Psoas muscle (tissue), 8 donors: ENCODE data around the gene UCHL3. TPM values are rescaled to one million over a fixed set of nuclear protein-coding genes. Genes with fewer than 3 reads are reported as not detected.

Source experiments
- ATAC-seq, 4 donors: fragments of 200-7000 bp; cut with Tn5 transposase; one replicate each; pipeline ENCODE4 v1.9.1; 2020; ENCODE audit warnings: moderate library complexity in 3 of 4, mild to moderate bottlenecking in 2 of 4
- DNase-seq, 2 donors: peaks; one replicate each; pipeline ENCODE4 v3.0.0-alpha.2; 2020
- H3K27ac ChIP-seq: fragments of 200-600 bp; one replicate; pipeline ENCODE4 v1.8.0; 2022
- H3K27me3 ChIP-seq, 3 donors: fragments of 200-600 bp in 1 of 3; one replicate each; pipeline versions ENCODE4 v1.6.1 to v1.8.0; 2013 to 2022; ENCODE audit warnings: low read length in 2 of 3, mild to moderate bottlenecking in 2 of 3, moderate library complexity in 1 of 3; ENCODE audit not compliant: insufficient read depth in 3 of 3
- H3K36me3 ChIP-seq, 2 donors: fragments of 200-600 bp in 1 of 2; one replicate each; pipeline versions ENCODE4 v1.6.1 to v1.8.0; 2013 to 2022; ENCODE audit warnings: low read depth in 1 of 2, mild to moderate bottlenecking in 1 of 2, moderate library complexity in 1 of 2; ENCODE audit not compliant: insufficient read depth in 1 of 2
- H3K4me1 ChIP-seq: fragments of 200-600 bp; one replicate; pipeline ENCODE4 v1.8.0; 2022
- H3K4me3 ChIP-seq: fragments of 200-600 bp; one replicate; pipeline ENCODE4 v1.8.0; 2022; ENCODE audit warnings: mild to moderate bottlenecking
- H3K9me3 ChIP-seq: fragments of 200-600 bp; one replicate; pipeline ENCODE4 v1.8.0; 2022
- WGBS, 3 donors: extraction: QIAGEN DNeasy Blood & Tissue Kit; methylation state at CpG; one replicate each; pipeline versions ENCODE4 v1.1.6 to v1.1.7; 2013; 5-methylcytosine and 5-hydroxymethylcytosine counted together
- intact Hi-C, 2 donors: fragments of 100-400 bp; cut with DNase I; formaldehyde crosslinking; loops; one replicate each; pipeline versions ENCODE4 v1.11.0 to v1.14.2; 2022
- polyA plus RNA-seq, 3 donors: library from polyadenylated mRNA; stranded (reverse); fragments of 200-250 nt; gene quantifications; one replicate each; pipeline ENCODE4 v1.2.3, GENCODE V29; 2013
- total RNA-seq, 4 donors: library from RNA; stranded (reverse); fragmentation: NEBNext Ultra II Directional in 2 of 4; extraction: Animal tissue kit (Norgen Biotek cat#: 25700) in 2 of 4; gene quantifications; one replicate each; pipeline versions ENCODE4 v1.2.1 to v1.2.4, GENCODE V29; 2021 to 2023
- TF ChIP-seq, protein P1 (sequence below): fragments of 200-600 bp; IDR thresholded peaks from one replicate; pipeline ENCODE4 v1.8.0; 2022; ENCODE audit warnings: antibody characterized with exemption
- donor health status: healthy with polysubstance abuse.
- donor health status: DM: no; HTN: no; CAD: no; lungs with moderate emphysema.
- donor health status: Bipolar disorder and iron deficiency.
- donor health status: healthy.
- donor health status: DM: yes; HTN: yes; CAD: no.
- donor health status: DM: no; HTN: no; CAD: no.
- donor health status: DM: no; HTN: no; CAD: no.
- donor health status: DM: yes; HTN: yes; CAD: no.

Gene UCHL3
- total and polyA plus RNA-seq, 7 donors = 33.8 to 96.5 (median 52.3) TPM

GRCh38 chr13:75607447-75607846 is 57.9 kb downstream of the UCHL3 start:
- TF ChIP-seq, protein P1, sequence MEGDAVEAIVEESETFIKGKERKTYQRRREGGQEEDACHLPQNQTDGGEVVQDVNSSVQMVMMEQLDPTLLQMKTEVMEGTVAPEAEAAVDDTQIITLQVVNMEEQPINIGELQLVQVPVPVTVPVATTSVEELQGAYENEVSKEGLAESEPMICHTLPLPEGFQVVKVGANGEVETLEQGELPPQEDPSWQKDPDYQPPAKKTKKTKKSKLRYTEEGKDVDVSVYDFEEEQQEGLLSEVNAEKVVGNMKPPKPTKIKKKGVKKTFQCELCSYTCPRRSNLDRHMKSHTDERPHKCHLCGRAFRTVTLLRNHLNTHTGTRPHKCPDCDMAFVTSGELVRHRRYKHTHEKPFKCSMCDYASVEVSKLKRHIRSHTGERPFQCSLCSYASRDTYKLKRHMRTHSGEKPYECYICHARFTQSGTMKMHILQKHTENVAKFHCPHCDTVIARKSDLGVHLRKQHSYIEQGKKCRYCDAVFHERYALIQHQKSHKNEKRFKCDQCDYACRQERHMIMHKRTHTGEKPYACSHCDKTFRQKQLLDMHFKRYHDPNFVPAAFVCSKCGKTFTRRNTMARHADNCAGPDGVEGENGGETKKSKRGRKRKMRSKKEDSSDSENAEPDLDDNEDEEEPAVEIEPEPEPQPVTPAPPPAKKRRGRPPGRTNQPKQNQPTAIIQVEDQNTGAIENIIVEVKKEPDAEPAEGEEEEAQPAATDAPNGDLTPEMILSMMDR = no peak
- intact Hi-C loops = no loop called here
- H3K4me1 ChIP-seq = no peaks in the 10 kb centered on the region
- peaks cover 0 to 10% of the 10 kb centered on the region in 2 donors for H3K36me3 ChIP-seq
- no peaks in the 10 kb centered on the region for H3K9me3 ChIP-seq
- no peak for DNase-seq
- no peak overlapping the region for H3K27ac ChIP-seq
- WGBS, 3 donors = 97 to 100% (median 97%) methylated on average over 2 of the region's 2 CpGs
- H3K4me3 ChIP-seq = no peak overlapping the region
- H3K27me3 ChIP-seq = no peaks in the 10 kb centered on the region
- ATAC-seq = no peak

- H3K27me3 ChIP-seq = no peaks in the 10 kb centered on the region
- TF ChIP-seq, protein P1 = no peak
- DNase-seq (no peak), ATAC-seq (no peak)
- H3K4me1 ChIP-seq = no peaks in the 10 kb centered on the region
- no peaks in the 10 kb centered on the region for H3K9me3 ChIP-seq
- no peak overlapping the region for H3K27ac ChIP-seq
- peaks cover 0 to 9% of the 10 kb centered on the region in 2 donors for H3K36me3 ChIP-seq
- no peak overlapping the region for H3K4me3 ChIP-seq
- intact Hi-C loops = no loop called here
These were observed 60.9 kb downstream of the UCHL3 start for GRCh38 chr13:75610466-75610865.

- 69 to 76% (median 73%) methylated on average over 2 of the region's 2 CpGs for WGBS, 3 donors
- intact Hi-C loops = no loop called here
- H3K4me1 ChIP-seq = no peaks in the 10 kb centered on the region
- DNase-seq = no peak
- no peak overlapping the region for H3K27ac ChIP-seq
- no peaks in the 10 kb centered on the region for H3K36me3 ChIP-seq
- no peak overlapping the region for H3K4me3 ChIP-seq
- H3K27me3 ChIP-seq = no peaks in the 10 kb centered on the region
- TF ChIP-seq, protein P1 = no peak
- no peak for ATAC-seq
- no peaks in the 10 kb centered on the region for H3K9me3 ChIP-seq
These were observed 62.8 kb downstream of the UCHL3 start for GRCh38 chr13:75612354-75612753.

DNA sequence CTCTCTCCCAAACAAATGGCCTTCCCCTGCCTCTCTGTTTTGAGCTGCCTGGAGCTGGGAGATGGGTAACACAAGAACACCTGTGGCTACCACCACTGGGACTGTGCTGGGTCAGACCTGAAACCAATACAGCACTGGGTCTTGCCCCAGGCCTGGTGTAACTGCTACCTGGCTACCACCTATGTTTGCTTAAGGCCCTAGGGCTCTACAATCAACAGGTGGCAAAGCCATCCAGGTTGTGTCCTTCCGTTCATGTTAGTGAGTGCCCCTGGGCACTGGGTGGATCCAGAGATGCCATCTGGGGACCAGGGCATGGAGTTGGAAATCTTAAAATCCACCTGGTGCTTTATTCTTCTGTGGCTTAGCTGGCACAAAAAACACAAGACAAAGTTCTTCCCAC is 67.6 kb downstream of the UCHL3 start:
- Histone ChIP-seq H3K27ac (no peak overlapping the region), H3K9me3 (no peaks in the 10 kb centered on the region), H3K36me3 (peaks cover 0 to 5% of the 10 kb centered on the region in 2 donors), H3K27me3 (no peaks in the 10 kb centered on the region), H3K4me1 (no peaks in the 10 kb centered on the region), H3K4me3 (no peak overlapping the region)
- ATAC-seq (no peak), DNase-seq (no peak)
- WGBS, 3 donors = 95 to 100% (median 100%) methylated on average over 1 of the region's 1 CpG
- TF ChIP-seq, protein P1 = no peak
- intact Hi-C loops = no loop called here

GRCh38 chr13:75618308-75618707 is 68.7 kb downstream of the UCHL3 start:
- H3K4me3 ChIP-seq = no peak overlapping the region
- no peak for ATAC-seq
- H3K4me1 ChIP-seq = no peaks in the 10 kb centered on the region
- TF ChIP-seq, protein P1 = no peak
- WGBS, 3 donors = 0 to 14% (median 0%) methylated on average over 1 of the region's 1 CpG
- H3K9me3 ChIP-seq = no peaks in the 10 kb centered on the region
- peaks cover 0 to 8% of the 10 kb centered on the region in 2 donors for H3K36me3 ChIP-seq
- no peak overlapping the region for H3K27ac ChIP-seq
- intact Hi-C loops = no loop called here
- H3K27me3 ChIP-seq = no peaks in the 10 kb centered on the region
- no peak for DNase-seq
